Measurements from ENCODE around the gene ABCA3.

- no peak for TF ChIP-seq POLR2AphosphoS5 (IDR thresholded peaks at IDR 0.05; ENCODE audit: low read depth, low read length)
- no peak for TF ChIP-seq SIN3A (IDR thresholded peaks at IDR 0.05; ENCODE audit: borderline replicate concordance, insufficient read depth, low read length)
- TF ChIP-seq, protein P1, sequence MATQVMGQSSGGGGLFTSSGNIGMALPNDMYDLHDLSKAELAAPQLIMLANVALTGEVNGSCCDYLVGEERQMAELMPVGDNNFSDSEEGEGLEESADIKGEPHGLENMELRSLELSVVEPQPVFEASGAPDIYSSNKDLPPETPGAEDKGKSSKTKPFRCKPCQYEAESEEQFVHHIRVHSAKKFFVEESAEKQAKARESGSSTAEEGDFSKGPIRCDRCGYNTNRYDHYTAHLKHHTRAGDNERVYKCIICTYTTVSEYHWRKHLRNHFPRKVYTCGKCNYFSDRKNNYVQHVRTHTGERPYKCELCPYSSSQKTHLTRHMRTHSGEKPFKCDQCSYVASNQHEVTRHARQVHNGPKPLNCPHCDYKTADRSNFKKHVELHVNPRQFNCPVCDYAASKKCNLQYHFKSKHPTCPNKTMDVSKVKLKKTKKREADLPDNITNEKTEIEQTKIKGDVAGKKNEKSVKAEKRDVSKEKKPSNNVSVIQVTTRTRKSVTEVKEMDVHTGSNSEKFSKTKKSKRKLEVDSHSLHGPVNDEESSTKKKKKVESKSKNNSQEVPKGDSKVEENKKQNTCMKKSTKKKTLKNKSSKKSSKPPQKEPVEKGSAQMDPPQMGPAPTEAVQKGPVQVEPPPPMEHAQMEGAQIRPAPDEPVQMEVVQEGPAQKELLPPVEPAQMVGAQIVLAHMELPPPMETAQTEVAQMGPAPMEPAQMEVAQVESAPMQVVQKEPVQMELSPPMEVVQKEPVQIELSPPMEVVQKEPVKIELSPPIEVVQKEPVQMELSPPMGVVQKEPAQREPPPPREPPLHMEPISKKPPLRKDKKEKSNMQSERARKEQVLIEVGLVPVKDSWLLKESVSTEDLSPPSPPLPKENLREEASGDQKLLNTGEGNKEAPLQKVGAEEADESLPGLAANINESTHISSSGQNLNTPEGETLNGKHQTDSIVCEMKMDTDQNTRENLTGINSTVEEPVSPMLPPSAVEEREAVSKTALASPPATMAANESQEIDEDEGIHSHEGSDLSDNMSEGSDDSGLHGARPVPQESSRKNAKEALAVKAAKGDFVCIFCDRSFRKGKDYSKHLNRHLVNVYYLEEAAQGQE (IDR thresholded peaks at IDR 0.05; ENCODE audit: insufficient read depth in 1 of 2, low read depth in 2 of 2, low read length in 2 of 2), result no peak
- no peak for TF ChIP-seq TAF1 (IDR thresholded peaks at IDR 0.05; ENCODE audit: borderline replicate concordance, insufficient read depth, low read length)
- no peak for TF ChIP-seq FOXP2 (optimal IDR thresholded peaks at IDR 0.05; ENCODE audit: borderline replicate concordance, extremely low read depth, extremely low read length, insufficient read depth)
Observed at GRCh38 chr16:2273484-2273883, 67.0 kb downstream of the ABCA3 start.
